HG03159 (cell line): ENCODE results near the gene C9orf57.
"Not testable (repeated sequence)": the region's sequence is repeated elsewhere in the genome, so short reads cannot be mapped to it uniquely, and the experiment has no call there.

Experiments used
- ATAC-seq: cut with Tn5 transposase; IDR thresholded peaks from one replicate; pipeline ENCODE4 v1.9.1; 2021; ENCODE audit warnings: mild to moderate bottlenecking, moderate library complexity; ENCODE audit not compliant: unreplicated experiment

The C9orf57 gene, protein sequence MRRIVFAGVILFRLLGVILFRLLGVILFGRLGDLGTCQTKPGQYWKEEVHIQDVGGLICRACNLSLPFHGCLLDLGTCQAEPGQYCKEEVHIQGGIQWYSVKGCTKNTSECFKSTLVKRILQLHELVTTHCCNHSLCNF

GRCh38 chr9:72060513-72060912 lies at the start of gene C9orf57:
Gene C9orf57, minus strand, starts transcription at chr9:72060613. Its CDS starts 1,282 bp downstream, at chr9:72059331.
- no peak for ATAC-seq

DNA sequence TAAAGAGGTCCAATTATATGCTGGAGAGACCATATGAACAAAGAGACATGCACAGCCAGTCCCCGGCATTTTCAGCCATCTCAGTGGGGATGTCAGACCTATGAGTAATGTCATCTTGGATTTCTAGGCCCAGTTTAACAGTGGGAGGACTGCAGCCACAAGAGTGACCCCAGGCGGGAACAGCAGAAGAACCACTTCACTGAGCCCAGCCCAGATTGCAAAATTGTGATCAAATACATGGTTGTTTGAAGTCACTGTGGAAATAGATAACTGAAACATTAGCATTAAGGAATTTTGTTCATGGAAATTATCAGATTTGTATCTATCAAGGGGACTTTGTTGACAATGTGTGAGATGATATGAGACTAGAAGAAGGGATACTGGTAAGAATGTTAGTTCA lies 42.1 kb upstream of the C9orf57 start:
- ATAC-seq = no peak

DNA sequence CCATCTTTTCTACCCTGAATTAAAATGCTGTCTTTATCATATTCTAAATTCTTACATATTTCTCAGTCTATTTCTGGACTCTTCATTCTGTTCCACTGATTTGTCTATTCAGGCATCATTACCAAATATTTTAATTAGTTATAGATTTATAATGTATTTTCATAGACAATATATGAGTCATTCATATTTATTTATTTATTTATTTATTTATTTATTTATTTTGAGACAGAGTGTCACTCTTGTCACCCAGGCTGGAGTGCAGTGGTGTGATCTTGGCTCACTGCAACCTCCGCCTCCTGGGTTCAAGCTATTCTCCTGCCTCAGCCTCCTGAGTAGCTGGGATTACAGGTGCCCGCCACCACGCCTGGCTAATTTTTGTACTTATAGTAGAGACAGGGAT lies 35.1 kb upstream of the C9orf57 start:
- not testable (repeated sequence) for ATAC-seq

DNA sequence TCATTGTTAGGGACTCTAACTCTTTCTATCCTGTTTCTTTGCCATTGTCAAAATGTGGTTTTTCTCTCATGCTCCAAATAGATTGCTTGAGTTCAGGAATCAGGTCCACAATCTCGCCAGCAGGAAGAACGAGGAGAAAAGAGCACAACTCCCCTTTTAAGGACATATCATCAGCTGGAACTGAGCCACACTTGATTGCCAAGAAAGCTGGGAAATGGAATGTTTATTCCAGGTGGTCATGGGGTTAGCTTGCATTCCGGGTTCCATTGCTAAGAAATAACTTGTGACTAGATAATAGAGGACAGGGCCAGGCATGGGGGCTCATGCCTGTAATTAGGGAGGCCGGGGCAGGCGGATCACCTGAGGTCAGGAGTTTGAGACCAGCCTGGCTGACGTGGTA lies 32.4 kb upstream of the C9orf57 start:
- ATAC-seq = no peak

DNA sequence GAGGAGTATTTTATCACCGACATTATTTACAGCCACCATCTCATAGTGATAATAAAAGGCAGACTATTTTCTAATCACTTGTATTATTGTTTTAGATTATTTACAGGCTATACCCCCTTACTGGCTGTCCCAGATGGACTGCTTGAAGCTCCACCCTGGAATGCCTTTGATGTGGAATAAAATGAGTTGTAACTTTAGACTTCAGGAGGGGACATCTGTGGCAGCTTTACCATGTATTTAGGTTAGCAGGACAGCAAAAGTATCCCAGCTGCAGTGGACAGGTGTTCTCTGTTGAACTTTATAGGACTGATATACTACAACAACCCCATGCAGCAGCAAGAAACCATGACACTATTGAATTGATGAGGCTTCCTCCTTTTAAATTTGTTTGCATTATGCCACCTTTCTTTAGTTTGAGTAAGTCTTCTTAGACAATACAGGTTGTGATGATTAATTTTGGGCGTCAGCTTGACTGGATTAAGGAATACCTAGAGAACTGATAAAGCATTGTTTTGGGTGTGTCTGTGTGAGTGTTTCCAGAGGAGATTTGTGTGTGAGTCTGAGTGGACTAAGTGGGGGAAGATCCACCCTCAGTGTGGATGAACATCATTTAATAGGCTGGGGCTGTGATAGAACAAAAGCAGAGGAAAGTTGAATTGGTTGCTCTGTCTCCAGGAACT lies 29.2 kb upstream of the C9orf57 start:
- ATAC-seq = no peak

DNA sequence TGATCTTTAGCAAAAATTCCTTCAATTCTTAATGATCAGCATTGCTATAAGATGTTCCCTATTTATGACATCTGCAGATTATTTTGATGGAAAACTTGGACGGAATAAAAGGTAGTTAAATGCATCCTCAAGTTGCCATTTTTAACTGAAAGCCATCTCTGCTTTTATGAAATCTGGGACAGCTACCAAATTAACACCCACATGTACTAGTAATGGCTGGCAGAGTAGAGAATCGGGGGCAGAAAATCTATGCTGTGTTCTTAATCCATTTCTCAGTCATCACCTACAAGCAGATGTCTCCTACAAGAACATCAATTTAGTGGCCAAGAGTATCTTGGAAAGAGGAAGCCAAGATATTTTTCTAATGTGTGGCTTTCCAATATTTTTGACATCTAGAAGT lies 22.1 kb upstream of the C9orf57 start:
- ATAC-seq = no peak

DNA sequence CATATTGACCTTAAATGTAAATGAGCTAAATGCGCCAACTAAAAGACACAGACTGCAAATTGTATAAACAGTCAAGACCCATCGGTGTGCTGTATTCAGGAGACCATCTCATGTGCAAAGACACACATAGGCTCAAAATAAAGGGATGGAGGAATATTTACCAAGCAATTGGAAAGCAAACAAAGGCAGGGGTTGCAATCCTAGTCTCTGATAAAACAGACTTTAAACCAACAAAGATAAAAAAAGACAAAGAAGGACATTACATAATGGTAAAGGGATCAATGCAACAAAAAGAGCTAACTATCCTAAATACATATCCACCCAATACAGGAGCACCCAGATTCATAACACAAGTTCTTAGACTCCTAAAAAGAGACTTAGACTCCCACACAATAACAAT lies 14.3 kb upstream of the C9orf57 start:
- ATAC-seq = not testable (repeated sequence)

- ATAC-seq = no peak
These were observed 4.7 kb upstream of the C9orf57 start for GRCh38 chr9:72065076-72065475.

- ATAC-seq = no peak
These were observed 8.3 kb downstream of the C9orf57 start for GRCh38 chr9:72052122-72052521.

DNA sequence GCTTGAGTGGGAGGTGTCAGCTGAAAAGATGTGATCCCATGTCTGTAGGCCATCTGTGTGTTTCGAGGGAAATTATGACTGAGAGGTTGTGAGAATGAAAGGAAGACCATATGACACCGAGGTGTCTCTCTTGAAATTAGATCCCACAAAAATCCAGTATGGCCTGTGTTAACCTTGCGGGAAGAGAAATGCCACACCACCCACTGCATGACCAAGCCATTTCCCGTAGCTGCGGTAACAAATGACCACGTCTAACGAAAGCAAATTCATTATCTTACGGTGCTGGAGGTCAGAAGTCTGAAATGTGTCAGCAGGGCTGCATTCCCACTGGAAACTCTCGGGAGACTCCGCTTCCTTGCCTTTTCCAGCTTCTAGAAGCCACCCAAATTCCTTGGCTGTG lies 11.6 kb downstream of the C9orf57 start:
- ATAC-seq = no peak

GRCh38 chr9:72046630-72047456 lies 13.6 kb downstream of the C9orf57 start:
- no peak for ATAC-seq

- ATAC-seq = no peak
These were observed 16.3 kb downstream of the C9orf57 start for GRCh38 chr9:72044095-72044494.

DNA sequence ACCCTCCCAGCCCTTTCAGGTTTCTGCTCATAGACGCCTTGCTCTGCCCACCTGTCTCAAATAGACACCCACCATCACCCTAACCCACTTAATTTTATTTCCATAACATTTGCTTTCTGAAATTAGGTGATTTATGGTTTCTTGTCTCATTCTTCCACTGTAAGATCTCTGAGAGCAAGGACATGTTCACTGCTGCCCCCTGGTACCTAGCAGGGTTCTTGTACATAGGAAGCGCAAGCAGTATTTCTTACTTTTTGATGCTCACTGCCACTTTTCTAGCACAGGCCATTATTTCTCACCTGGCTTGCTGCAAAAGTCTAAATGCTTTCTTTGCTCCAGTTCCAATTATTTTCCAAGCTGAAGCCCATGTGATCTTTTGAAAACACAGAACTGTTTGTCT lies 16.8 kb downstream of the C9orf57 start:
- ATAC-seq = no peak

DNA sequence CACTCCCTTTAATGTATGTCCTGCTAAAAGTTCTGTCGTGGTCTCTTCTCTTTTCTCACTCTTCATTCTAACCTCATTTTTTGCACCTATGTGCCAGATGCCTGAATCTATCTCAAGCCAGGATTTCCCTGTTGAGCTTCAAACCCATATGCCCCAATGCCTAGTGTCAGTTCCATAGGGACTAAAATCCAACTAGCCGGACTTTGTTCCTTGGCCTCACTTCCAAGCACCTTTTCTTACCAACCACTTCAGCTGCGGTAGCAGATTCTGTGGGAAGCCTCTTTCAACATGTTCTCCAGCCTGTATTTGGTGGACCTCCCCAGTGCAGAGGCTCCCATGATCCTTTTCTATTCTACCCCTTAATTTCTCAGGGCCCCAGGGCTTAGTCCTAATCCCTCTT lies 17.5 kb downstream of the C9orf57 start:
- no peak for ATAC-seq

DNA sequence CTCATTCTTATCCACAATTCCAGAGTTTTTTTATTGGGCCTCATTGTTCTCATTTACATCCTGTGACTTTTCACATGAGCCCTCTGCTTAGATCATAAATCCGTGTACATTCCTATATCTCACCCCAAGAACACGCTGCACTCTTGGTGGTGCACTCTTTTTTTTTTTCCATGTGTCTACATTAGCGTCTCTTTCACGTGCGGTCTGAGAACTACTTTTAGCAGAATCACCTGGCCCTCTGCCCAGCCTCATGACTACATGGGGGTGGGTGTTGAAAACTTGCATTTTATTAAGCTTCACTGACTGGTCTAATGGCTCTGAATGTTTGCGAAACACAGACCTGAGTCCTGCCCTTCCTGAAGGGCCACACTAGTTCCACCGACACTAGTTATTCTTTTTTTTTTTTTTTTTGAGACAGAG lies 18.6 kb downstream of the C9orf57 start:
- no peak for ATAC-seq

- ATAC-seq = no peak
These were observed 19.0 kb downstream of the C9orf57 start for GRCh38 chr9:72041369-72041768.

GRCh38 chr9:72039532-72039931 lies 20.9 kb downstream of the C9orf57 start:
- peak; percentile 41 for ATAC-seq

DNA sequence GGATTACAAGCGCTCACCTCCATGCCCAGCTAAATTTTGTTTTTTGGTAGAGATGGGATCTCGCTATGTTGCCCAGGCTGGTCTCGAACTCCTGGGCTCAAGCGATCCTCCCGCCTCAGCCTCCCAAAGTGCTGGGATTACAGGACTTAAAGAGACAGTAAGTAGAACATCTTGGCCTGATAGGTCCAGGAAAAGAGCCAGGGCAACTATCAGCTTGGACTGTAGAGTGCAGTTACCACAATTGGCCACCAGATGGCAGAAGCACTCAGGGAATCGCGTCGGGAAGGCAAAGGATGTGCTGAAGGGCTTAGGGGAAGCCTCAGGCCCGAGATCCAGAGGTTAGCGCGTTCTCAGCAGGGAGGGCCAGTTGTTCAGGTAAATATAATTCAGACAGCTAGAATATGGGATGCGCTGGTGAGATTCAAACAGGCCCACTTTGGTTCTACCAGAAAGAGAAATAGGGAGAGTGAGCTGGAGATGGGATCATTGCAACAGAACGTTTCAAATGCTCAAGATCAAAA lies 21.5 kb downstream of the C9orf57 start:
- ATAC-seq = peak; percentile 61

DNA sequence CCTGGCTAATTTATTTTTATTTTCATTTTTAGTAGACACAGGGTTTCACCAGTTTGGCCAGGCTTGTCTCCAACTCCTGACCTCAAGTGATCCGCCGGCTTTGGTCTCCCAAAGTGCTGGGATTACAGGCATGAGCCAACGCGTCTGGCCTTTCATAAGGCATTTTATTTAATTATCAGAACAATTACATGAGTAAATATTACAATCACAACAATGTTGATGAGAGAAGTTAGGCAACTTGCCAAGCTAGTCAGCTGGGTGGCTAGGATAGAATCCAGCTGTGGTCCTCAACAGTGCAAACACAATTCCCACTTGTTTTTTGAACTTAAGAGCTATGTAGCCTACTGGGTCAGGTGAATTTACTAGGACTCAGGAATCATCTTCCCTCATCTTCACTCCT lies 22.0 kb downstream of the C9orf57 start:
- no peak for ATAC-seq

DNA sequence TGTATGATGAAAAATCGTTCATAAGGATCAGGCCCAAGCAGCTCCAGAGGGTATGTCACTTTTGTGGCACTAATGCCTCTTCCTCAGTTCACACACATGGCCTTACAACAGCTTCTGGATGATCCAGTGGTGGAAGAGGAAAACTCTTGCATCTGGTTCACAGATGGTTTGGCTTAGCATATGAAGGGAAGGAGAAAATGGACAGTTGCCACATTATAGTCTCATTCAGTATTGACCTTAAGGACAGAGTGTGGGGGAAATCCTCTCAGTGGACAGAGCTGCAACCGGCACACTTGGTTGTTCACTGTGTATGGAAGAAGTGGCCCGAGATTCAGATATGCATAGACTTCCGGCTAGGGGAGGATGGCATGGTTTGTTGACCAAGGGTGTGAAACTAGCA lies 22.8 kb downstream of the C9orf57 start:
- ATAC-seq = no peak

DNA sequence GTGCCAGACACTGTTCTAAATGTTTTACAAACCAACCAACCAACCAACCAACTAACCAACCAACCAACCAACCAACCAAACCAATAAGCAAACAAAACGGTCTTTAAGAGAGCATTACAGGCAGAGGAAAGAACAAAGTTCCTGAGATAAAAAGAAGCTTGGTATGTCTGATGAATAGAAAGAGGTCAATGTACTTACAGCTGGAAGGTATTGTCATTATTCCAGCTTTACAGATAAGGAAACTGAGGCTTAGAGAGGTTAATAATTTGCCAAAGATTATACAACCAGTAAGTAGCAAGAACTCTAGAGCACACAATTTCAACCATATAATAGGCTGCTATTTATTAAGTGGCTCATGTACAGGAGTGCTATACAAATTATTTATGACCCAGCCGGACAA lies 29.6 kb downstream of the C9orf57 start:
- no peak for ATAC-seq

GRCh38 chr9:72029986-72030385 lies 30.4 kb downstream of the C9orf57 start:
- no peak for ATAC-seq
